SK-N-SH (cell line): Measurements from ENCODE around the gene CERS6. TPM values are rescaled to one million over a fixed set of nuclear protein-coding genes. Genes with fewer than 3 reads are reported as not detected.

ENCODE experiments used
- CTCF ChIA-PET: fragments of 300-600, 350-600 bp; formaldehyde crosslinking; extraction: SDS; loops from one replicate; lab custom pipeline; 2021; lab: Yijun Ruan, JAX
- POLR2A ChIA-PET: fragments of 350-600 bp; sonication (Branson Sonifier 250); formaldehyde crosslinking; extraction: SDS; loops from one replicate; lab custom pipeline; 2020; ENCODE audit warnings: antibody characterized with exemption, inconsistent platforms; lab: Yijun Ruan, JAX
- DNase-seq: peaks from one replicate; pipeline ENCODE4 v3.0.0; 2012
- H2AFZ ChIP-seq: fragments of 200-600 bp; sonication (generic); 2 replicates; pipeline ENCODE4 v1.8.1; 2016; ENCODE audit warnings: antibody characterized with exemption, mild to moderate bottlenecking, low read depth
- H3F3A ChIP-seq: fragments of 200-600 bp; sonication (generic); replicated peaks from 2 replicates; pipeline ENCODE3; 2016; ENCODE audit warnings: antibody characterized with exemption, mild to moderate bottlenecking; ENCODE audit not compliant: insufficient read depth
- H3K27ac ChIP-seq, 2 experiments: fragments of 200-500 bp in 1 of 2; fragments of 200-600 bp in 1 of 2; sonication (Bioruptor generic) in 1 of 2; sonication (generic), shearing (Covaris generic) in 1 of 2; 2 replicates each; pipeline versions ENCODE4 v1.5.1 to v1.6.1; 2014 to 2016; ENCODE audit warnings: low read depth in 2 of 2, inconsistent platforms in 1 of 2, low read length in 1 of 2, mild to moderate bottlenecking in 1 of 2, mixed read lengths in 1 of 2
- H3K27me3 ChIP-seq: fragments of 200-600 bp; sonication (generic), shearing (Covaris generic); 2 replicates; pipeline ENCODE4 v1.6.1; 2016; ENCODE audit warnings: mixed run types; ENCODE audit not compliant: insufficient read depth
- H3K36me3 ChIP-seq, 2 experiments: fragments of 200-500 bp in 1 of 2; fragments of 200-600 bp in 1 of 2; sonication (Bioruptor generic) in 1 of 2; sonication (generic) in 1 of 2; replicated peaks in 1 of 2; 2 replicates each; pipeline versions ENCODE3 to v1.5.1; 2014 to 2016; ENCODE audit warnings: low read length in 1 of 2, mild to moderate bottlenecking in 1 of 2; ENCODE audit not compliant: insufficient read depth in 2 of 2, control insufficient read depth in 1 of 2
- H3K4me1 ChIP-seq, 2 experiments: fragments of 200-500 bp in 1 of 2; fragments of 200-600 bp in 1 of 2; sonication (Bioruptor generic) in 1 of 2; sonication (generic), shearing (Covaris generic) in 1 of 2; 2 replicates each; pipeline versions ENCODE4 v1.5.1 to v1.6.1; 2014 to 2016; ENCODE audit warnings: low read depth in 1 of 2, low read length in 1 of 2, mixed run types in 1 of 2; ENCODE audit not compliant: insufficient read depth in 2 of 2, control insufficient read depth in 1 of 2
- H3K4me2 ChIP-seq: fragments of 200-600 bp; sonication (generic), shearing (Covaris generic); 2 replicates; pipeline ENCODE4 v1.6.1; 2017; ENCODE audit warnings: mixed run types
- H3K4me3 ChIP-seq, 2 experiments: fragments of 200-500 bp in 1 of 2; fragments of 200-600 bp in 1 of 2; sonication (Bioruptor generic) in 1 of 2; sonication (generic), shearing (Covaris generic) in 1 of 2; 2 replicates each; pipeline versions ENCODE4 v1.5.1 to v1.8.1; 2014 to 2016; ENCODE audit warnings: low read depth in 2 of 2, inconsistent platforms in 1 of 2, low read length in 1 of 2, mild to moderate bottlenecking in 1 of 2, mixed read lengths in 1 of 2, moderate library complexity in 1 of 2
- H3K79me2 ChIP-seq: fragments of 200-600 bp; sonication (generic); 2 replicates; pipeline ENCODE4 v1.8.1; 2017; ENCODE audit warnings: mild to moderate bottlenecking; ENCODE audit not compliant: insufficient read depth
- H3K9ac ChIP-seq: fragments of 200-600 bp; sonication (generic); 2 replicates; pipeline ENCODE4 v1.6.1; 2017; ENCODE audit warnings: mixed run types
- H3K9me2 ChIP-seq: fragments of 200-600 bp; sonication (generic); 2 replicates; pipeline ENCODE4 v1.6.1; 2017; ENCODE audit warnings: mixed run types
- H3K9me3 ChIP-seq: fragments of 200-600 bp; sonication (generic); 2 replicates; pipeline ENCODE4 v1.6.1; 2017; ENCODE audit warnings: mixed run types, mild to moderate bottlenecking, moderate library complexity
- H4K20me1 ChIP-seq: fragments of 200-600 bp; sonication (generic); 2 replicates; pipeline ENCODE4 v1.6.1; 2017; ENCODE audit warnings: mild to moderate bottlenecking, mixed run types; ENCODE audit not compliant: insufficient read depth
- CTCF ChIP-seq: fragments of 200-600 bp; sonication (generic); IDR thresholded peaks from 2 replicates; pipeline ENCODE4 v1.6.1; 2017; ENCODE audit warnings: antibody characterized with exemption, mild to moderate bottlenecking, moderate library complexity
- ELF1 ChIP-seq: IDR thresholded peaks from 2 replicates; pipeline ENCODE4 v1.4.0; 2012
- EP300 ChIP-seq, 2 experiments: IDR thresholded peaks; 2 replicates each; pipeline versions ENCODE4 v1.4.0 to v1.6.1; 2012; ENCODE audit warnings: borderline replicate concordance in 1 of 2, low read depth in 1 of 2, low read length in 1 of 2
- EZH2phosphoT487 ChIP-seq: fragments of 200-600 bp; sonication (generic); IDR thresholded peaks from 2 replicates; pipeline ENCODE4 v1.6.1; 2017; ENCODE audit warnings: low read depth, mixed run types, mild to moderate bottlenecking, antibody characterized with exemption, moderate library complexity, borderline replicate concordance
- FOXJ3 ChIP-seq: sonication (generic); formaldehyde crosslinking; IDR thresholded peaks from 2 replicates; pipeline ENCODE4 v1.5.1; 2020; ENCODE audit warnings: mild to moderate bottlenecking, missing genetic modification reagents
- NFIC ChIP-seq: IDR thresholded peaks from 2 replicates; pipeline ENCODE4 v1.4.0; 2012; ENCODE audit warnings: borderline replicate concordance
- NRF1 ChIP-seq: IDR thresholded peaks from 2 replicates; pipeline ENCODE4 v1.6.1; 2012; ENCODE audit warnings: low read depth, mild to moderate bottlenecking, low read length
- RAD21 ChIP-seq: IDR thresholded peaks from 2 replicates; pipeline ENCODE4 v1.6.1; 2012; ENCODE audit warnings: mild to moderate bottlenecking, low read length
- RCOR1 ChIP-seq: fragments of 150-350 bp; IDR thresholded peaks from 2 replicates; pipeline ENCODE4 v1.6.1; 2017; ENCODE audit warnings: antibody characterized with exemption, low read length
- RXRA ChIP-seq: IDR thresholded peaks from 2 replicates; pipeline ENCODE4 v1.4.0; 2012; ENCODE audit warnings: low read depth, mild to moderate bottlenecking, borderline replicate concordance
- SIN3A ChIP-seq: IDR thresholded peaks from 2 replicates; pipeline ENCODE4 v1.6.1; 2012; ENCODE audit warnings: low read depth, mild to moderate bottlenecking, low read length, moderate library complexity, borderline replicate concordance
- SMC3 ChIP-seq: IDR thresholded peaks from 2 replicates; pipeline ENCODE4 v1.6.1; 2012; ENCODE audit warnings: low read depth, low read length, improper control_type of control experiment
- TEAD4 ChIP-seq: IDR thresholded peaks from 2 replicates; pipeline ENCODE4 v1.4.0; 2012; ENCODE audit warnings: mild to moderate bottlenecking, borderline replicate concordance; ENCODE audit not compliant: insufficient read depth
- USF2 ChIP-seq: fragments of 150-350 bp; IDR thresholded peaks from 2 replicates; pipeline ENCODE4 v1.6.1; 2017; ENCODE audit warnings: antibody characterized with exemption, low read length, low read depth, borderline replicate concordance
- ZBTB33 ChIP-seq: IDR thresholded peaks from 2 replicates; pipeline ENCODE4 v1.4.0; 2012; ENCODE audit warnings: low read depth, borderline replicate concordance
- WGBS: methylation state at CpG from one replicate; pipeline ENCODE4 v1.1.6; 2017; ENCODE audit warnings: low lambda C conversion rate; 5-methylcytosine and 5-hydroxymethylcytosine counted together
- polyA plus RNA-seq, 3 experiments: library from polyadenylated mRNA; depleted of rRNA; stranded (reverse); fragments of >200 nt; gene quantifications; 2 replicates each; pipeline ENCODE4 v1.2.3, GENCODE V29; 2012
- TF ChIP-seq, protein P1 (sequence below): IDR thresholded peaks from 2 replicates; pipeline ENCODE4 v1.4.0; 2012; ENCODE audit warnings: low read depth, borderline replicate concordance
- TF ChIP-seq, protein P2 (sequence below): fragments of 150-350 bp; IDR thresholded peaks from 2 replicates; pipeline ENCODE4 v1.6.1; 2016; ENCODE audit warnings: mild to moderate bottlenecking, low read depth, low read length
- TF ChIP-seq, protein P3 (sequence below): IDR thresholded peaks from 2 replicates; pipeline ENCODE4; 2012

Gene CERS6
- polyA plus RNA-seq, 1 of the 3 experiments (the other 2 are of a cell fraction) = 1.8 TPM

GRCh38 chr2:168678153-168678853 is 222.2 kb downstream of the CERS6 start:
- Histone ChIP-seq H3K9me3 (no peaks in the 10 kb centered on the region), H3K4me1 (no peaks in the 10 kb centered on the region), H3K27me3 (no peaks in the 10 kb centered on the region), H2AFZ (no peak overlapping the region), H4K20me1 (no peaks in the 10 kb centered on the region), H3K4me3 (no peak overlapping the region), H3K27ac (no peak overlapping the region), H3K36me3 (no peaks in the 10 kb centered on the region), H3K4me2 (no peak overlapping the region), H3K79me2 (no peaks in the 10 kb centered on the region), H3K9ac (no peak overlapping the region), H3F3A (no peaks in the 10 kb centered on the region), H3K9me2 (no peaks in the 10 kb centered on the region)
- no peak for DNase-seq
- TF ChIP-seq, protein P1, sequence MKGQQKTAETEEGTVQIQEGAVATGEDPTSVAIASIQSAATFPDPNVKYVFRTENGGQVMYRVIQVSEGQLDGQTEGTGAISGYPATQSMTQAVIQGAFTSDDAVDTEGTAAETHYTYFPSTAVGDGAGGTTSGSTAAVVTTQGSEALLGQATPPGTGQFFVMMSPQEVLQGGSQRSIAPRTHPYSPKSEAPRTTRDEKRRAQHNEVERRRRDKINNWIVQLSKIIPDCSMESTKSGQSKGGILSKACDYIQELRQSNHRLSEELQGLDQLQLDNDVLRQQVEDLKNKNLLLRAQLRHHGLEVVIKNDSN = no peak
- TF ChIP-seq NRF1 (no peak), SIN3A (no peak), NFIC (no peak), SMC3 (no peak), EP300 (IDR thresholded peaks at IDR 0.05; ENCODE audit: borderline replicate concordance in 1 of 2, low read depth in 1 of 2, low read length in 1 of 2) (no peak), TEAD4 (no peak), USF2 (no peak), RAD21 (no peak), ZBTB33 (no peak)
- TF ChIP-seq, protein P2, sequence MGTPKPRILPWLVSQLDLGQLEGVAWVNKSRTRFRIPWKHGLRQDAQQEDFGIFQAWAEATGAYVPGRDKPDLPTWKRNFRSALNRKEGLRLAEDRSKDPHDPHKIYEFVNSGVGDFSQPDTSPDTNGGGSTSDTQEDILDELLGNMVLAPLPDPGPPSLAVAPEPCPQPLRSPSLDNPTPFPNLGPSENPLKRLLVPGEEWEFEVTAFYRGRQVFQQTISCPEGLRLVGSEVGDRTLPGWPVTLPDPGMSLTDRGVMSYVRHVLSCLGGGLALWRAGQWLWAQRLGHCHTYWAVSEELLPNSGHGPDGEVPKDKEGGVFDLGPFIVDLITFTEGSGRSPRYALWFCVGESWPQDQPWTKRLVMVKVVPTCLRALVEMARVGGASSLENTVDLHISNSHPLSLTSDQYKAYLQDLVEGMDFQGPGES = no peak
- CTCF ChIA-PET = no interaction called here
- 95% methylated on average over 10 of the region's 10 CpGs for WGBS
- POLR2A ChIA-PET = no interaction called here

DNA sequence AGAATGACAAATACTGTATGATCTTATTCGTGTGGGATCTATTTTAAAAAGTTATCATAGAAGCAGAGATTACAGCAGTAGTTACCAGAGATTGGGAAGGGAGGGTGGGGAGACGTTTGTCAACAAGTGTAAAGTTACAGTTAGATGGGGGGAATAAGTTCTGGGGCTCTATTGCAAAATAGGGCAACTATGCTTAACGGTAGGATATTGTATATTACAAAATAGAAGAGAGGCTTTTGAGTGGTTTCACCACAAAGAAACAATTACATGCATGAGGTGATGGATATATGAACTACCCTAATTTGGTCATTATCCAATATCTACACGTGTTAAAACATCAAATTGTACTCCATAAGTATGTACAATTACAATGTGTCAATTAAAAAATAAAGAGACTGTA is 223.0 kb downstream of the CERS6 start:
- ChIA-PET CTCF (no interaction called here), POLR2A (no interaction called here)
- Histone ChIP-seq H3K4me3 (no peak overlapping the region), H3K4me1 (no peaks in the 10 kb centered on the region; a peak in 1 of 4 replicates), H3K9me3 (no peaks in the 10 kb centered on the region), H3K79me2 (no peaks in the 10 kb centered on the region), H2AFZ (no peak overlapping the region), H3K4me2 (no peak overlapping the region), H4K20me1 (no peaks in the 10 kb centered on the region), H3K9me2 (no peaks in the 10 kb centered on the region), H3K27me3 (no peaks in the 10 kb centered on the region), H3K9ac (no peak overlapping the region), H3K27ac (no peak overlapping the region), H3F3A (no peaks in the 10 kb centered on the region), H3K36me3 (no peaks in the 10 kb centered on the region)
- DNase-seq = no peak
- WGBS = 76% methylated on average over 4 of the region's 4 CpGs
- TF ChIP-seq RXRA (no peak), USF2 (no peak), RCOR1 (no peak), NFIC (no peak), ELF1 (no peak), CTCF (no peak), FOXJ3 (CRISPR knock-in tag) (no peak), EZH2phosphoT487 (no peak)
- TF ChIP-seq, protein P3, sequence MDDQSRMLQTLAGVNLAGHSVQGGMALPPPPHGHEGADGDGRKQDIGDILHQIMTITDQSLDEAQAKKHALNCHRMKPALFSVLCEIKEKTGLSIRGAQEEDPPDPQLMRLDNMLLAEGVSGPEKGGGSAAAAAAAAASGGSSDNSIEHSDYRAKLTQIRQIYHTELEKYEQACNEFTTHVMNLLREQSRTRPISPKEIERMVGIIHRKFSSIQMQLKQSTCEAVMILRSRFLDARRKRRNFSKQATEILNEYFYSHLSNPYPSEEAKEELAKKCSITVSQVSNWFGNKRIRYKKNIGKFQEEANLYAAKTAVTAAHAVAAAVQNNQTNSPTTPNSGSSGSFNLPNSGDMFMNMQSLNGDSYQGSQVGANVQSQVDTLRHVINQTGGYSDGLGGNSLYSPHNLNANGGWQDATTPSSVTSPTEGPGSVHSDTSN = no peak
